C4-2B (cell line): Measurements from ENCODE around the gene GNAT2.

Experiments used
- H3K27ac ChIP-seq: fragments of 450-650 bp; 2 replicates; pipeline ENCODE4 v1.5.1; 2017
- ZFX ChIP-seq: fragments of 450-650 bp; IDR thresholded peaks from 2 replicates; pipeline ENCODE4 v1.6.1; 2017
- TF ChIP-seq, protein P1 (sequence below): fragments of 450-650 bp; conservative IDR thresholded peaks from 2 replicates; pipeline ENCODE4 v1.5.1; 2017; ENCODE audit warnings: mild to moderate bottlenecking

GNAT2 gene

GRCh38 chr1:109592916-109593315, 26.5 kb downstream of the GNAT2 start:
- TF ChIP-seq ZFX = no peak
- TF ChIP-seq, protein P1, sequence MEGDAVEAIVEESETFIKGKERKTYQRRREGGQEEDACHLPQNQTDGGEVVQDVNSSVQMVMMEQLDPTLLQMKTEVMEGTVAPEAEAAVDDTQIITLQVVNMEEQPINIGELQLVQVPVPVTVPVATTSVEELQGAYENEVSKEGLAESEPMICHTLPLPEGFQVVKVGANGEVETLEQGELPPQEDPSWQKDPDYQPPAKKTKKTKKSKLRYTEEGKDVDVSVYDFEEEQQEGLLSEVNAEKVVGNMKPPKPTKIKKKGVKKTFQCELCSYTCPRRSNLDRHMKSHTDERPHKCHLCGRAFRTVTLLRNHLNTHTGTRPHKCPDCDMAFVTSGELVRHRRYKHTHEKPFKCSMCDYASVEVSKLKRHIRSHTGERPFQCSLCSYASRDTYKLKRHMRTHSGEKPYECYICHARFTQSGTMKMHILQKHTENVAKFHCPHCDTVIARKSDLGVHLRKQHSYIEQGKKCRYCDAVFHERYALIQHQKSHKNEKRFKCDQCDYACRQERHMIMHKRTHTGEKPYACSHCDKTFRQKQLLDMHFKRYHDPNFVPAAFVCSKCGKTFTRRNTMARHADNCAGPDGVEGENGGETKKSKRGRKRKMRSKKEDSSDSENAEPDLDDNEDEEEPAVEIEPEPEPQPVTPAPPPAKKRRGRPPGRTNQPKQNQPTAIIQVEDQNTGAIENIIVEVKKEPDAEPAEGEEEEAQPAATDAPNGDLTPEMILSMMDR = no peak
- H3K27ac ChIP-seq = no peak overlapping the region

GRCh38 chr1:109589679-109590078, 29.7 kb downstream of the GNAT2 start:
- TF ChIP-seq, protein P1 = no peak
- TF ChIP-seq ZFX = no peak
- no peak overlapping the region for H3K27ac ChIP-seq

DNA sequence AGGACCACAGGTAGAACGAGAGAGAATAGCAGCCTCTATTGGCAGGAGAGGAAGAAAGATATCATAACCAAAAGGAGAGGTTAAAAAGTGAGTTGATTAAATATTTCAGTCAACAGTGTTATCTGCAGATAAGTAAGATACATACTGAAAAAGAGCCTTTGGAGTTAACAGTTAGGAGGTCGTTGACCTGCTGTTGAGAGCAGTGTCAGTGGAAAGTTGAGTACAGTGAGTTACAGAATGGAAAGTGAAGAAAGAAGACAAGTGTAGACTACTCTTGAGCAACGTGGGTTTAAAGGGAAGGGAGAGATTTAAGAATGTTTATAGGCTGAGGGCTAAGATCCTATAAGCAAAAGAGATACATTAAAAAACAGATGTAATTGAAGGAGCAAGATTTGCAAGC, 30.2 kb downstream of the GNAT2 start:
- H3K27ac ChIP-seq = no peak overlapping the region
- no peak for TF ChIP-seq ZFX
- TF ChIP-seq, protein P1 = no peak

DNA sequence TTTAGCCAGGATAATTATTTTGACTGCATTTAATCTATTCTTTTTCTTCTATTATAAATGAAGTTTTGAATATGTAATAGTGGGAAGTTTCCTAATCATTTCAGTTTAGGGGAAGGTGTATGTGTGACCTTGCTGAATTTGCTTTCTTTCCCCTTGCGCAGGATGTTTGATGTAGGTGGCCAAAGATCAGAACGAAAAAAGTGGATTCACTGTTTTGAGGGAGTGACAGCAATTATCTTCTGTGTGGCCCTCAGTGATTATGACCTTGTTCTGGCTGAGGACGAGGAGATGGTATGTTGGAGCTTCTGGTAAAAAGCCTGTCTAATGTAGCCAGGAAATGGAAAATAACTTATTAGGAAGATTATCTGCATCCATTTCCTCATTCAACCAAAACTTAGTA, 33.4 kb downstream of the GNAT2 start:
- TF ChIP-seq ZFX = no peak
- TF ChIP-seq, protein P1 = no peak
- H3K27ac ChIP-seq = no peak overlapping the region

- no peak overlapping the region for H3K27ac ChIP-seq
These were observed 34.6 kb downstream of the GNAT2 start for GRCh38 chr1:109584766-109585165.

GRCh38 chr1:109582021-109582420, 37.4 kb downstream of the GNAT2 start:
- TF ChIP-seq, protein P1 = no peak
- no peak for TF ChIP-seq ZFX
- no peak overlapping the region for H3K27ac ChIP-seq

More at GRCh38 chr1:109584766-109585165, 34.6 kb downstream of the GNAT2 start:
- TF ChIP-seq, protein P1 = no peak
- no peak for TF ChIP-seq ZFX

- TF ChIP-seq, protein P1 = no peak
- no peak for TF ChIP-seq ZFX
- H3K27ac ChIP-seq = no peak overlapping the region
These were observed 39.9 kb downstream of the GNAT2 start for GRCh38 chr1:109579491-109579890.
